Sigmoid colon (tissue), 4 donors: Measurements from ENCODE around the gene PGF.

Source experiments
- CTCF ChIP-seq, 4 experiments: fragments of 450-650 bp in 3 of 4; fragments of 200-600 bp in 1 of 4; IDR thresholded peaks; one replicate each; pipeline ENCODE4 v1.5.1; 2016 to 2019; ENCODE audit warnings: antibody characterized with exemption in 4 of 4, mild to moderate bottlenecking in 3 of 4, moderate library complexity in 2 of 4
- EP300 ChIP-seq, 4 donors: sonication (generic); formaldehyde crosslinking; IDR thresholded peaks; one replicate each; pipeline ENCODE4 v1.6.1; 2017; ENCODE audit warnings: antibody characterized with exemption in 4 of 4

GRCh38 chr14:74956027-74956279, 556 bp upstream of the PGF start:
- TF ChIP-seq CTCF (IDR thresholded peaks at IDR 0.05) (no peak), EP300 (IDR thresholded peaks at IDR 0.05) (no peak)
